Dermis microvascular lymphatic vessel endothelial cell (primary cell): ENCODE results near the gene FAM162A. TPM values are rescaled to one million over a fixed set of nuclear protein-coding genes. Genes with fewer than 3 reads are reported as not detected.

ENCODE experiments used
- DNase-seq, 2 donors: peaks; one replicate each; pipeline versions ENCODE4 v3.0.0 to v3.0.0-alpha.2; 2010; ENCODE audit warnings: low read depth in 2 of 2
- total RNA-seq: library from RNA; depleted of rRNA; stranded (reverse); fragments of >200 nt; gene quantifications from 2 replicates; pipeline ENCODE4 v1.2.1, GENCODE V29; 2014

The FAM162A gene, protein sequence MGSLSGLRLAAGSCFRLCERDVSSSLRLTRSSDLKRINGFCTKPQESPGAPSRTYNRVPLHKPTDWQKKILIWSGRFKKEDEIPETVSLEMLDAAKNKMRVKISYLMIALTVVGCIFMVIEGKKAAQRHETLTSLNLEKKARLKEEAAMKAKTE
- 4.0 and 7.2 TPM in 2 replicates for total RNA-seq

DNA sequence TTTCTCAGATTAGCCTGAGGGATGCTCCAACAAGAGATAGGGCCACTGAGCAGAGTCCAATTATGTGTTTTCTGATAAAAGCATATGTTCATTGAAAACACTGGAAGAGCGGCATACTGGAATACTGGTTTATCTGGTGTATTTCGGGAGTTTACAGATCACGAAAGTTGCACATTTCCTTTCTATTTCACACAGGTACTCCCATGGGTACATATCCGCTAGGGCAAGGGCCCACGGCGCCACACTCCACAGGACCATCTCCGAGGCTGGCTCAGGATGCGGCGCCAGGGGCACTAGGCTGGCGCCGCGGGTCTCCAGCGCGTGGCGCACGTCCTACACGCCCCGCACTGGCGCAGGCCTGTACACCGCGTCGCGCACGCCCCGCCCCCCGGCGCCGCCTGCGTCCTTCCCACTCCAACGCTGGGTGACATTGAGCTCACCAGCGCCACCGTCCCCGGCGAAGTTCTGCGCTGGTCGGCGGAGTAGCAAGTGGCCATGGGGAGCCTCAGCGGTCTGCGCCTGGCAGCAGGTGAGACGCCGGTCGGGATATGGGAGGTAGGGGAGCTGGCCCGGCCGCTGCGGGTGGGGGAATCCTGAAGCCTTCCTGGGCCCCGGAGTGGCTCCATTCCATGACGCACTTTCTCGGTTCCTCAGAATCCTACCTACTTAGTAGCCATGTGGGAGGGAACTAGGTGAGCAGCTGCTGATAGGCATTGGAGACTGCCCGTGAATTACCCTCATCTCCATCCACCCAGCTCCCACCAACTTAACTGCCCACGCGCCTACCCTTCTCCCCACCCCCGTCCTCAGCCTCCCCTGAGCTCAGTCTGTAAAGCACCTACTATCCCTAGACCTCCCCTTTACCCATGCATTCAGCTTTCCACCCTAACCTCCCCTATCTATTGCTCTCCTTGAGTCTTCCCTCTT is at the start of gene FAM162A:
FAM162A (plus strand) TSS at position 412 of the 927 bp plus-strand sequence; CDS start at position 496, 84 bp downstream.
- DNase-seq = peak; percentile 79 to 95

DNA sequence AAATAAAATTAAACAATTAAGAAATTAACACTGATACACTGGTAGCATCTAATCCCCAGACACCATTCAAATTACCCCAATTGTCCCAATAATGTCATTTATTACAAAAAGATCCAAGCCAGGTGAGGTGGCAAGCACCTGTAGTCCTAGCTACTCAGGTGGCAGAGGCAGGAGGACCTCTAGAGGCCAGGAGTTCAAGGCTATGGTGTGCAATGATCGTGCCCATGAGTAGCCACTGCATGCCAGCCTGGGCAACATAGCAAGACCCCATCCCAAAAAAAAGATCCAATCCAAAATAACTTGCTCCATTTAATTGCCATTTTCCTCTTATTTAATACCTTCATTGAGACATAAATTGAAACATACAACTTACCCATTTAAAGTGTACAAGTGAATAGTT is 41.2 kb upstream of the FAM162A start:
- no peak for DNase-seq

DNA sequence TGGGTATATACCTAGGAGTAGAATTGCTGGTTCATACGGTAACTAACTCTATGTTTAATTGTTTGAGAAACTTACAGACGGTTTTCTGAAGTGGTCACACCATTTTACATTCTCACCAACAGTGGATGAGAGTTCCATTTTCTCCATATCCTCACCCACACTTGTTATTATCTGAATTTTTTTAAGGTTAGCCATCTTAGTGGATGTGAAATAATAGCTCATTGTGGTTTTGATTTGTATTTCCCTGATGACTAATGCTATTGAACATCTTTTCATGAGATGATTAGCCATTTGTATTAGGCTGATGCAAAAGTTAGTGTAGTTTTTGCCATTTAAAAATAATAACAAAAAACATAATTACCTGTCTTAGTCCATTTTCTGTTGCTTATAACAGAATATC is 40.3 kb upstream of the FAM162A start:
- no peak for DNase-seq

DNA sequence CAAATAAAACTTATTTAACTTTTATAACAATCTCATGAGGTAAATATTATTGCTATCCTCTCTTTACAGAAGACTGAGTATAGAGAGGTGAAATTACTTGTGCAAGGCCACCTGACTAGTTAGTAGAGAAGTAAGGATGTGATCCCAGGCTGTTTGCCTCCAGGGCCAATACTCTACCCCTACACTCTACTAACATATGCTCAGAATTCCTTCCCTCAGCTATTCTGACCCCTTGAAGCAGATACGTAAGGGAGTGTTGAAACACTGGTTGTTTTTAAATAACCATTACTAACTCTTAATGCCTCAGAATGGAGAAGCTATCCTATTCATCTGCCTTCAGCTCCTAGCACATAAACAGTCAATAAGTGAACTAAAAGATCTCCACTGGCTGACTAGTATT is 34.8 kb upstream of the FAM162A start:
- no peak for DNase-seq

DNA sequence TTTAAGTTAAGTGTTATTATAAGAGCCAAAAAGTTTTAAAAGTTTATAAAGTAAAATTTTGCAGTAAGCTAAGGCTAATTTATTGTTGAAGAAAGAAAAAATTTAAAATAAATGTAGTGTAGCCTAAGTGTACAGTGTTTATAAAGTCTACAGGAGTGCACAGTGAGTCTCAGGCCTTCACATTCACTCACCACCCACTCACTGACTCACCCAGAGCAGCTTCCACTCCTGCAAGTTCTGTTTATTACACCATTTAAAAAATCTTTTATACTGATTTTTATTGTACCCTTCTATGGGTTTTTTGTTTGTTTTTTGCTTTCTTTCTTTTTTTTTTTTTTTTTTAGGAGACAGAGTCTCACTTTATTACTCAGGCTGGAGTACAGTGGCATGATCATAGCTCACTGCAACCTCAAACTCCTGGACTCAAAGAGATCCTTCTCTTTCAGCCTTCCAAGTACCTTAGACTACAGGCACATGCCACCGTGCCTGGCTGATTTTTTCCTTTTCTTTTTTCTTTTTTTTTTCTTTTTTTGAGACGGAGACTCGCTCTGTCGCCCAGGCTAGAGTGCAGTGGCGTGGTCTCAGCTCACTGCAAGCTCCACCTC is 33.1 kb upstream of the FAM162A start:
- DNase-seq = no peak

DNA sequence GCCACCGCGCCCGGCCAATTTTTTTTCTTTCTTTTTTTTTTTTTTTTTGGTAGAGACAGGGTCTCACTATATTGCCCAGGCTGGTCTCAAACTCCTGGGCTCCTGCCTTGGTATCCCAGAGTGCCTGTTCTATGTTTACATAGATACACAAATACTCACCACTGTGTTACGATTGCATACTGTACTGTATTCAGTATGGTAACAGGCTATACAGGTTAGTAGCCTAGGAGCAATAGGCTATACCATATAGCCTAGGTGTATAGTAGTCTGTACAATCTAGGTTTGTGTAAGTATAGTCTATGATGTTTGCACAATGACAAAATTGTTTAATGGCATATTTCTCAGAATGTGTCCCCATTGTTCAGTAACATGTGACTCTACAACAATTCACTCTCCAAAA is 32.4 kb upstream of the FAM162A start:
- no peak for DNase-seq

DNA sequence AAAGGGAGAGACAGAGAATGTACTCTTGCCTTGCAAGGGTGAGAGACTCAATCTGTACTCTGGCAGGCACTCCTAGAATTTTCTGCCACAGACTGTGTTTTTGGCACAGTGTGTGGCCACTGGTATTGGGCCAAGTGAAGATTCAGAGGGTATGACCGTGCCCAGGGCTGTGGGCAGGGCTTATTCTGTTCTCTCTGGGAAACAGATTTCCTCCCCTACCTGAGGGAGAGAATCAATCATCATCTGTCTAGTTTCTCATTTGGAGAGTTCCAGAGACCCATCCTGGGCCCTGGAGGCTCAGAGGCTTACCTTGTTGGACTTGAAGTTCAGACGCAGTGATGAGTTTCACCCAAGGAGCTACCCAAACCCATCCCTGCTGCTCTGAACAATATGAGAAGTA is 30.8 kb upstream of the FAM162A start:
- DNase-seq = no peak

DNA sequence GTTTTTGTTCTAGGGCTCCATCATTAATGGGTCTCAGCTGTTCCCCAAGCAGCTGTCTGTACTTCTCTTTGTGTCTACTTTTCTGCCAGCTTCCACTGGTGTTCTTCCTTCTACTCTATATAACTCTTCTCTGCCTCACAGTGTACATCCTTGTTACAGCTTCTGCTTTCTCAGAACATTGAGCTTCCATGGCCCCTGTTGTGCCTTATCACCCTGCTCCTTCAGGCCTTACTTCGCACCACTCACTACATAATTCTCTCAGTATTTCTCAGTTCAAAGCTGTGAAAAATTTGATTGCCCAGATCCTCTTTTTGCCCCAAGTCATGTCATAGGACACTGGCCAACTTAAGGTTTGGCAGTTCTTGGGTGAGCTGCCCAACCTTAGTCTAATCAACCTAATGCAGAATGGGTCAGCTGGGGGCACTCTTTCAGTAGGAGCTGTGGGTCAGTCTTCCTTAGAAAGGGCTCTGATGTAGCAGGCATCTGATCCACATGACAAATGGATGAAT is 30.0 kb upstream of the FAM162A start:
- no peak for DNase-seq

DNA sequence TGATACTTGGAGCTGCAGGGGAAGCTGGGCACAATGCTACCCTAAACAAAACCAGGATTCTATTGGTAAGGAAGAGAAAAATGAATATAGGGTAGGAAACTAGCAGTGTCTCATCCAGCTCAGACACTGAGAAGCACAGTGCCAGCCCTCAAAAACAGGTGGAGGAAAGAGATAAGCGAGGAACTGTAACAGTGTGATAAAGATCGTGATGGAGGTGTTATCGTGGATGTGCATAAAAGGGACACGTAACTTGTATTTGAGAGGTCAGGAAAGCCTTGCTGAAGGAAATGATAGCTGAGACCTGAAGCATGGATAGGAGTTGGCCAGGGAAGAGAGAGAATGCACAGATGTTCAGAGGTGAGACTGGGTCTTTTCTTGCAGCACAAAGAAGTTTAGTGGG is 28.4 kb upstream of the FAM162A start:
- no peak for DNase-seq

DNA sequence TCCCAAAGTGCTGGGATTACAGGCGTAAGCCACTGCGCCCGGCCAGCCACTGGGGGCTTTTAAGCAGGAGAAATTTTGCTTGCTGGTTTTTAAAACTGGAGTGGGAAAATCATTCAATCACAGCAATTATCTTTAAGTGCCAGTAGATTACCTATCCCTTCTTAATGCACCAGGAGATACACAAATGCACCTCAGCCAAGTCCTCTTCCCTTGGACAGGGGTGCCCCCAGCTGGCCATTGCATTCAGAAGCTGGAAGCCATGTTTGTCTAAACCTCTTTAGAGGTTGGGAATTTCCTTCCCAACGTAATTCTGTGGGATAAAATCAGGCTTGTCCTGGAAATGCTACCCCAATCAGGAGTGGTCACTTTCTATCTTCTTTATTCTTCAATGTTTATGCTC is 27.6 kb upstream of the FAM162A start:
- peak in 1 of 2 donors; percentile 21 for DNase-seq

DNA sequence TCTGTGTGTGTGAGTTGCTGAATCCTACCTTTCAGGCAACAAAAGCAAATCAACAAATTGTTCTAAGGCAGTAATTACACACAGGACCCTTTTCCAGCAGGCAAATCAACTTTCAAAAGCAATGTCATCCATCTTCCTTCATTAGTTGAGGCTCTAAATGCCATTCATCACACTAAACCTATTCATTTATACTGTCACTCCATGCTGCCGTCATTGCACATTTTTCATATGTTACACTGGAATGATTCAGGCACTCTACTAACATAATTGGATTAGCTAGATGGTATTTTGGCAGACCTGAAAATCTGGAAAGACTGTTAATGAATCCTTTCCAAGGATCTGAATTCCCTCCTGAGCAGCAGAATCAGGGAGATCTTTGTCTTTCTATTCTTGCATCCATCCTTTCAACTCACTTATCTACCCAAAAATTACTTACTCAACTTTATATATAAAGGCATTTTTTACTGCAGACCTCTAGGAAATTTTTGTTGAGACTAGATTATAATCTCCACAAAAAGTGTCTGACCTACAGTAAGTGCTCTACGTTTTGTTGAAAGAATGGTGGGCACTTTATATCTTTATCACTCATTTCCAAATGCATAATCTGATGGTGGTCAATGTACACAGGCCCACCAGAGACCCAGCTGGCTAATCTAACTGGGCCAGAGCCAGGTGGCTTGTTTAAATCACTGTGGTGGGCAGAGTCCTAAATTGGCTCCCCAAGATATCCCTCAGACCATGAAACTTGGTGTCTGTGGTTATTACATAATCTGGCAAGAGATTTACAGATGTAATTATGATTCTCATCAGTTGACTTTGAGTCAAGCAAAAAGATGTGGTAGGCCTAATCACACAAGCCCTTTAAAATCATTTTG is 25.9 kb upstream of the FAM162A start:
- no peak for DNase-seq

DNA sequence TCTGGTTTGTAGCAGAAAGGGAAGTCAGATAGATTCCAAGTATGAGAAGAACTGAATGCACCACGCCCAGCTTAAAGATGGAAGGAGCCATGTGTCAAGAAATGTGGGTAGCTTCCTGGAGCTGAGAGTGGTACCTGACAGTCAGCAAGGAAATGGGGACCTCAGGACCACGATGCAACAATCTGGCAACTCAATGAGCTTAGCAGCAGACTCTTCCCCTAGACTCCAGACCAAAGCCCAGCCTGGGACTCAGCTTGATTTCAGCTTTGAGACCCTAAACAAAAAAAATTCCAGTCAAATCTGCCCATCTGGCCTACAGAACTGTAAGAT is 25.3 kb upstream of the FAM162A start:
- no peak for DNase-seq

DNA sequence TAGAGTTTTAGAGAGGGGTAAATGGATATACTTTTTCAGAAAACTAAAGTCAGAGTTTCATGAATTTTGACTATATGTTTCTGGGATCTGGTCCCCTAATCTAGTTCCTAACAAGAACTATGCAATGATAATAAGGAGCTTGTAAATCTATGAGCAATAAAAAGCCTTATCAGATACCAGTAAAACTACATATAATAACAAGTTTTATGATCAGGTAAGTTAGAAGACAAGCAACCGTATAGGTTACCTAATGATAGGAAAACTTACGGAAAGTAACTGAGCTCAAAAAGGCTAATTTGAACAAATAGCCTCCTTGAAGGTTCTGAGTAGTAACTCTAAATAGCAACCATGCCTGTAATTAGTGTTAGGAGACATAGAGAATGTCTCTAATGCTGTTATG is 22.0 kb upstream of the FAM162A start:
- DNase-seq = no peak

DNA sequence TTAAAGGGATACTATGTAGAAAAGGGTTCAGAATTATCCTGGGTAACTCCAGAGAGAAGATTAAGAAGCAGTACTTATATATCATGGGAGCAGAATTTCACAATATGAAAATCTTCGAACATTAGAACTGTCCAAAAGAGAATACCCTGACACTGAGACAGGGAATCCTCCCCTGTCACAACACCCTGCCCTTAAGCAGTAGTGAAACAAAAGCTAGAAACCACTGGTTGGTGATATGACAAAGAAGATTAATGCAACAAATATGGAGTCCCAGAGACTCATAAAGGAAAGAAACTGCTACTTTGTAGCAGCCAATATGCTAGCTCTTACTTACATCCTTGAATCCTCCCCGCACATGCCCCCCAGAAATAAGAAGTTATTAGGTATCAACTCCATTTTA is 19.5 kb upstream of the FAM162A start:
- DNase-seq = no peak

DNA sequence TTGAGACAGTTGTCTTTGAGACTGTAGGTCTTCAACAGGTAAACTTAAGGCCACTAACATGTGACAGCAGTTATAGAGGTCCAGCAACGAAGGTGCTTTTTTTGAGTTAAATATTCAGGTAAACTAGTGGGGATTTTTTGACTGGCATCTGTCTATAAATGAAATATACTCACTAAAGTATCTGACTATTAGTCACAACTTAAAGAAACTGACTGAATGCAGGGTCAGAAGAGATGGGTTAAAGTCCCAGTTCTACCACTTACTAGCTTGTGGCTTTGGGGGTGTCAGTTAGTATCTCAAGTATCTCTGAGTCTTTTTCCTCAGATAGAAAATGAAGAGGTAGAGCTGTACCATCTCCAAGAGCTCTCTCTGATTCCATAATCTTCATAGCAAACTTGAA is 18.9 kb upstream of the FAM162A start:
- DNase-seq = no peak

DNA sequence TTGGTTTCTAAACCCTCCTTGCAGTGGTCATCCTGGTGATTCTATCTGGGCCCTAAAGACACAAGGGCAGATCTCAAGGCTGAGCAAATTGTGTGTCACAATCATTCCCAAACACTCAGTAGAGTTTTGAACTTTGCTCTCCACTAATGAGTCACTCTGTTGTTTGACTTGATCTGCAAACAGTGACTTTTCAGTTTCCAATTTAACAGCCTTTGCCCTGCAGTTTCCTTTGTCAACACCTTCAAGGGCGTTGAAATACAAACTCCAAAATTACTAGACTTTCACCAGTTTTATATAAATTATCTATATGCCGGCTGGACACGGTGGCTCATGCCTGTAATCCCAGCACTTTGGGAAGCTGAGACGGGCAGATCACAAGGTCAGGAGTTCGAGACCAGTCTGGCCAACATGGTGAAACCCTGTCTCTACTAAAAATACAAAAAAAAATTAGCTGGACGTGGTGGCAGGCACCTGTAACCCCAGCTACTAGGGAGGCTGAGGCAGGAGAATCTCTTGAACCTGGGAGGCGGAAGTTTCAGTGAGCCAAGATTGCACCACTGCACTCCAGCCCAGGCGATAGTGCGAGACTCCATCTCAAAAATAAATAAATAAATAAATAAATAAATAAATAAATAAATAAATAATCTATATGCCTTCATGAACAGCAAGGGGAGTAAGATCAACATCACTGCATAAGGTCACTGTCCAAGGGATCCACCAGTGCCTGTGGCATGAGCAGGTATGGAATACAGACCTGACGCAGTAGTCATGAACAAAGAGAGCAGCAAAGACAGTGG is 18.2 kb upstream of the FAM162A start:
- DNase-seq = peak in 1 of 2 donors; percentile 30

DNA sequence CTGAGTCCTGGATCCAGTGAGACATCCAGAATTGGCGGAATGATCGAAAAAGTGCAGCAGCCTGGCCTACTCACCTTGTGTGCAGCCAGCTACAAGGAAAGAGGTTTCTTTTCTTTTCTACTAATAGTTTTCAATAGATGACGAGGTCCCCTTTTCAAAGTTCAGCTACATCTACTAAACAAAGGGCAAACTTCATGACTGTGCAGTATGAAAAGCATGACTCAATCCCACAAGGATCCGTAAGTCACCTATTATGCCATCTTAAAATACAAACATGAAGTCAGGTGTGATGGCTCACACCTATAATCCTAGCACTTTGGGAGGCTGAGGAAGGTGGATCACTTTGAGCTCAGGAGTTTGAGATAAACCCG is 17.6 kb upstream of the FAM162A start:
- DNase-seq = no peak

DNA sequence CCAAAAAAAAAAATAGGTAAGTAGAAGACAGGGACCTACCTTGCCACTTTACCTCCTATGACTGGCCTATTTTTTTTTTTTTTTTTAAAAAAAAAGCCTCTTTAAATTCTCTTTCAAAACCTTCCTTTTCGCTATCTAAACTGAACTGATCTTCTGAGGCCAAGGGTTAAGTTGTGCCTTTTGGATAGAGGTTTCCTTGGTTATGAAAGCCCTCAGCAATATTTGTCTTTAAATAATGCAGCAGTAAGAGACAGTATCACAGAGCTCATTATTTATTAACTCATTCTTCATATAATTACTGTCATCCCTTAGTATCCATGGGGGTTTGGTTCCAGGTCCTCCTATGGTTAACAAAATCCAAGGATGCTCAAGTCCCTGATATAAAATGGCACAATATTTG is 9.9 kb upstream of the FAM162A start:
- no peak for DNase-seq

DNA sequence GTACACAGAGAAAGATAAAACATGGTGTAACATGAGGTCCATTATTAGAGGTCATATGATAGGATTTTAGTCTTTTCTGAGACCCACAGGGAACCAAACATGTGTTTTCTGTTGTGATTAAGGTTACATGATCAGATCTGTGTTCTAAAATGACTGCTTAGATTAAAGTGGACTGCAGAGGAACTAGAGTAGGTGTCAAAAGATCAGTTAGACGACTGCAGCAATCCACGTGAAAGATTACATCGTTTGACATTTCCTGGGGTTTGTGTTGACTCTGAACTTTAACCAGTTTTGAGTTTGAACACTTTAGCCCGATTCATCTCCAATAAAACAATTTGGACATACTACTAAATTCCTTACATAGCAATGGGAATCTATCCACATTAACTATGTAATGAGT is 6.0 kb upstream of the FAM162A start:
- DNase-seq = no peak

DNA sequence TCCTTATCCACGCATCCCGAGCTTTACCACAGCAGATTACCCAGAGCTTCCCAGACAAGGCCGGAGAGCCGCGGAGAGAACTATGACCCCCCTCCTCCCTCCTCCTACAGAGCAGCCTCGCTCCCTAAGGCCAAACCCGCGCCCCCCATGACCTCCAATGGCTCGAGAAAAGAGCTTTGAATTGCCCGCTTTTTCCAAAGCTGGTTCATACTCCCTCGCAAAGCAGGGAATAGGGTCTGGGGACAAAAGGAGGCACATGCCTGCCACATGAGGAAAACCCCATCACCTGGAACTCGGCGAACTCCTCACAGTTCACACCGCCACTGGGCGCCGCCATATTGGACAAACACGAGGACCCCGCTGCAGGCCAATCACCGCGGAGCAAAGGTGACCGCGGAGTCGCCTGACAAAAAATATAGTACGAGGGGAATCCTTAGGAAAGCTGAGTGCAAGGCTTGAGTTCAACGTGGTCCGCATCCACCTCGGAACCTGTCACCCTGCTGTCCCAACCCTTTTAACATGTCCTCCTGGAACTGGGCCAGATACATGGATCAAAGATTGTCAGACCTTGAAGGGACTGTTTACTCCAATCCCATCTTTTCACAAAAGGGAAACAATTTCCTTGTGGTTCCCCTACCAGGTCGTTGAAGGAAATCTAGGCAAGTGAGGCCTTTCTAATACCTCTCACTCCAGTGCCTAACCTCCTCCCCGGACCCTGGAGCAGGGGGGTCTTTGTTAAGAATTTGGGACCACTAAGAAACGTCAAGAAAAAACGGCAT is 905 bp upstream of the FAM162A start, which contains the start of gene MIX23:
MIX23 (minus strand) TSS at position 344 of the 779 bp plus-strand sequence; CDS start at position 337, 7 bp downstream.
- DNase-seq = peak; percentile 50 to 85
